Neural cell (in vitro differentiated cells): ENCODE measurements around the gene AFF3. TPM values are rescaled to one million over a fixed set of nuclear protein-coding genes. Genes with fewer than 3 reads are reported as not detected.

Experiments
- H2AFZ ChIP-seq: fragments of 200-600, 300-800 bp; sonication (generic), shearing (Covaris generic); 2 replicates; pipeline ENCODE4 v1.6.0; 2014; ENCODE audit warnings: low read depth, mild to moderate bottlenecking, antibody characterized with exemption, low read length, moderate library complexity
- H3F3A ChIP-seq: fragments of 200-600 bp; shearing (Covaris generic); 2 replicates; pipeline ENCODE4 v1.6.1; 2016; ENCODE audit warnings: mild to moderate bottlenecking, moderate library complexity, mixed read lengths, antibody characterized with exemption, low read length; ENCODE audit not compliant: insufficient read depth, poor library complexity, severe bottlenecking
- H3K27ac ChIP-seq: fragments of 200-600, 300-800 bp; sonication (generic), shearing (Covaris generic); 2 replicates; pipeline ENCODE4 v1.5.1; 2014; ENCODE audit warnings: mild to moderate bottlenecking, low read length, moderate library complexity
- H3K27me3 ChIP-seq: fragments of 300-800, 200-600 bp; sonication (generic), shearing (Covaris generic); 2 replicates; pipeline ENCODE4 v1.6.0; 2014; ENCODE audit warnings: mild to moderate bottlenecking, low read depth, low read length, moderate library complexity; ENCODE audit not compliant: insufficient read depth
- H3K36me3 ChIP-seq: fragments of 300-800, 200-600 bp; sonication (generic), shearing (Covaris generic); 2 replicates; pipeline ENCODE4 v1.5.1; 2014; ENCODE audit warnings: mild to moderate bottlenecking, antibody characterized with exemption, low read length, moderate library complexity; ENCODE audit not compliant: insufficient read depth
- H3K4me2 ChIP-seq: fragments of 300-800, 200-600 bp; sonication (generic), shearing (Covaris generic); 2 replicates; pipeline ENCODE4 v1.6.0; 2014; ENCODE audit warnings: mild to moderate bottlenecking, low read length
- H3K4me3 ChIP-seq: fragments of 300-800, 200-600 bp; sonication (generic), shearing (Covaris generic); 2 replicates; pipeline ENCODE4 v1.5.1; 2014; ENCODE audit warnings: mild to moderate bottlenecking, low read length, moderate library complexity
- H3K79me2 ChIP-seq: fragments of 200-600 bp; shearing (Covaris generic); replicated peaks from 2 replicates; pipeline ENCODE4 v1.6.0; 2014; ENCODE audit warnings: mild to moderate bottlenecking, low read length, moderate library complexity; ENCODE audit not compliant: insufficient read depth
- H3K9ac ChIP-seq: fragments of 300-800, 200-600 bp; sonication (generic), shearing (Covaris generic); 2 replicates; pipeline ENCODE4 v1.6.1; 2016; ENCODE audit warnings: mild to moderate bottlenecking, low read length, mixed read lengths
- H3K9me2 ChIP-seq: fragments of 200-600 bp; shearing (Covaris generic); 2 replicates; pipeline ENCODE4 v1.6.1; 2016; ENCODE audit warnings: mild to moderate bottlenecking, low read length, mixed read lengths; ENCODE audit not compliant: insufficient read depth
- H3K9me3 ChIP-seq: fragments of 200-600, 300-800 bp; sonication (generic), shearing (Covaris generic); 2 replicates; pipeline ENCODE4 v1.6.1; 2016; ENCODE audit warnings: mild to moderate bottlenecking, mixed run types, low read length, moderate library complexity, mixed read lengths
- H4K20me1 ChIP-seq: fragments of 200-600 bp; shearing (Covaris generic); 2 replicates; pipeline ENCODE4 v1.6.1; 2016; ENCODE audit warnings: mild to moderate bottlenecking, mixed run types; ENCODE audit not compliant: insufficient read depth
- EP300 ChIP-seq: fragments of 450-650 bp; conservative IDR thresholded peaks from 2 replicates; pipeline ENCODE4 v1.6.1; 2014; ENCODE audit warnings: antibody characterized with exemption, mild to moderate bottlenecking, moderate library complexity; ENCODE audit not compliant: poor library complexity, severe bottlenecking
- EZH2 ChIP-seq: fragments of 200-600, 300-800 bp; shearing (Covaris generic), sonication (generic); IDR thresholded peaks from 2 replicates; pipeline ENCODE4 v1.6.1; 2014; ENCODE audit warnings: antibody characterized with exemption, low read length, borderline replicate concordance, mild to moderate bottlenecking; ENCODE audit not compliant: insufficient read depth, poor library complexity, severe bottlenecking
- MXI1 ChIP-seq: fragments of 450-650 bp; conservative IDR thresholded peaks from 2 replicates; pipeline ENCODE4 v1.6.1; 2014; ENCODE audit warnings: antibody characterized with exemption, mild to moderate bottlenecking; ENCODE audit not compliant: poor library complexity, severe bottlenecking
- POLR2AphosphoS5 ChIP-seq: IDR thresholded peaks from 2 replicates; pipeline ENCODE4 v1.6.1; 2012
- RAD21 ChIP-seq: fragments of 450-650 bp; conservative IDR thresholded peaks from 2 replicates; pipeline ENCODE4 v1.6.1; 2014; ENCODE audit warnings: antibody characterized with exemption, mild to moderate bottlenecking, moderate library complexity
- SMC3 ChIP-seq: fragments of 450-650 bp; conservative IDR thresholded peaks from 2 replicates; pipeline ENCODE4 v1.6.1; 2014; ENCODE audit warnings: antibody characterized with exemption, mild to moderate bottlenecking, moderate library complexity; ENCODE audit not compliant: poor library complexity
- TAF1 ChIP-seq: IDR thresholded peaks from 2 replicates; pipeline ENCODE4 v1.6.1; 2012; ENCODE audit warnings: low read depth
- polyA plus RNA-seq: library from polyadenylated mRNA; depleted of rRNA; stranded (reverse); fragments of >200 nt; gene quantifications from 2 replicates; pipeline ENCODE4 v1.2.3, GENCODE V29; 2014
- TF ChIP-seq, protein P1 (sequence below): IDR thresholded peaks from 2 replicates; pipeline ENCODE4 v1.6.1; 2012; ENCODE audit warnings: borderline replicate concordance
- TF ChIP-seq, protein P2 (sequence below): fragments of 450-650 bp; IDR thresholded peaks from 2 replicates; pipeline ENCODE4 v1.5.1; 2014; ENCODE audit warnings: antibody characterized with exemption, mild to moderate bottlenecking, moderate library complexity; ENCODE audit not compliant: poor library complexity, severe bottlenecking

The AFF3 gene
- polyA plus RNA-seq, 1 donor from 2014 or later: 5.1 TPM

GRCh38 chr2:99608861-99609260 is 533.5 kb downstream of the AFF3 start:
- Histone ChIP-seq H3K27me3 (no peaks in the 10 kb centered on the region), H3K9me2 (no peaks in the 10 kb centered on the region), H2AFZ (no peak overlapping the region), H3F3A (no peaks in the 10 kb centered on the region), H4K20me1 (no peaks in the 10 kb centered on the region), H3K9ac (no peak overlapping the region), H3K79me2 (no peaks in the 10 kb centered on the region), H3K27ac (no peak overlapping the region), H3K4me3 (no peak overlapping the region), H3K36me3 (no peaks in the 10 kb centered on the region), H3K4me2 (no peak overlapping the region), H3K9me3 (no peaks in the 10 kb centered on the region)
- TF ChIP-seq, protein P1, sequence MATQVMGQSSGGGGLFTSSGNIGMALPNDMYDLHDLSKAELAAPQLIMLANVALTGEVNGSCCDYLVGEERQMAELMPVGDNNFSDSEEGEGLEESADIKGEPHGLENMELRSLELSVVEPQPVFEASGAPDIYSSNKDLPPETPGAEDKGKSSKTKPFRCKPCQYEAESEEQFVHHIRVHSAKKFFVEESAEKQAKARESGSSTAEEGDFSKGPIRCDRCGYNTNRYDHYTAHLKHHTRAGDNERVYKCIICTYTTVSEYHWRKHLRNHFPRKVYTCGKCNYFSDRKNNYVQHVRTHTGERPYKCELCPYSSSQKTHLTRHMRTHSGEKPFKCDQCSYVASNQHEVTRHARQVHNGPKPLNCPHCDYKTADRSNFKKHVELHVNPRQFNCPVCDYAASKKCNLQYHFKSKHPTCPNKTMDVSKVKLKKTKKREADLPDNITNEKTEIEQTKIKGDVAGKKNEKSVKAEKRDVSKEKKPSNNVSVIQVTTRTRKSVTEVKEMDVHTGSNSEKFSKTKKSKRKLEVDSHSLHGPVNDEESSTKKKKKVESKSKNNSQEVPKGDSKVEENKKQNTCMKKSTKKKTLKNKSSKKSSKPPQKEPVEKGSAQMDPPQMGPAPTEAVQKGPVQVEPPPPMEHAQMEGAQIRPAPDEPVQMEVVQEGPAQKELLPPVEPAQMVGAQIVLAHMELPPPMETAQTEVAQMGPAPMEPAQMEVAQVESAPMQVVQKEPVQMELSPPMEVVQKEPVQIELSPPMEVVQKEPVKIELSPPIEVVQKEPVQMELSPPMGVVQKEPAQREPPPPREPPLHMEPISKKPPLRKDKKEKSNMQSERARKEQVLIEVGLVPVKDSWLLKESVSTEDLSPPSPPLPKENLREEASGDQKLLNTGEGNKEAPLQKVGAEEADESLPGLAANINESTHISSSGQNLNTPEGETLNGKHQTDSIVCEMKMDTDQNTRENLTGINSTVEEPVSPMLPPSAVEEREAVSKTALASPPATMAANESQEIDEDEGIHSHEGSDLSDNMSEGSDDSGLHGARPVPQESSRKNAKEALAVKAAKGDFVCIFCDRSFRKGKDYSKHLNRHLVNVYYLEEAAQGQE: no peak
- no peak for TF ChIP-seq MXI1
- TF ChIP-seq EZH2: no peak
- TF ChIP-seq SMC3: no peak
- no peak for TF ChIP-seq TAF1
- TF ChIP-seq RAD21: no peak
- TF ChIP-seq POLR2AphosphoS5: no peak
- no peak for TF ChIP-seq EP300
- TF ChIP-seq, protein P2, sequence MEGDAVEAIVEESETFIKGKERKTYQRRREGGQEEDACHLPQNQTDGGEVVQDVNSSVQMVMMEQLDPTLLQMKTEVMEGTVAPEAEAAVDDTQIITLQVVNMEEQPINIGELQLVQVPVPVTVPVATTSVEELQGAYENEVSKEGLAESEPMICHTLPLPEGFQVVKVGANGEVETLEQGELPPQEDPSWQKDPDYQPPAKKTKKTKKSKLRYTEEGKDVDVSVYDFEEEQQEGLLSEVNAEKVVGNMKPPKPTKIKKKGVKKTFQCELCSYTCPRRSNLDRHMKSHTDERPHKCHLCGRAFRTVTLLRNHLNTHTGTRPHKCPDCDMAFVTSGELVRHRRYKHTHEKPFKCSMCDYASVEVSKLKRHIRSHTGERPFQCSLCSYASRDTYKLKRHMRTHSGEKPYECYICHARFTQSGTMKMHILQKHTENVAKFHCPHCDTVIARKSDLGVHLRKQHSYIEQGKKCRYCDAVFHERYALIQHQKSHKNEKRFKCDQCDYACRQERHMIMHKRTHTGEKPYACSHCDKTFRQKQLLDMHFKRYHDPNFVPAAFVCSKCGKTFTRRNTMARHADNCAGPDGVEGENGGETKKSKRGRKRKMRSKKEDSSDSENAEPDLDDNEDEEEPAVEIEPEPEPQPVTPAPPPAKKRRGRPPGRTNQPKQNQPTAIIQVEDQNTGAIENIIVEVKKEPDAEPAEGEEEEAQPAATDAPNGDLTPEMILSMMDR: no peak

- Histone ChIP-seq H3K9ac (no peak overlapping the region), H3K4me3 (no peak overlapping the region), H3K27ac (no peak overlapping the region), H3K9me3 (no peaks in the 10 kb centered on the region), H3K9me2 (no peaks in the 10 kb centered on the region), H3F3A (no peaks in the 10 kb centered on the region), H3K27me3 (no peaks in the 10 kb centered on the region), H3K79me2 (no peaks in the 10 kb centered on the region), H3K4me2 (no peak overlapping the region), H3K36me3 (no peaks in the 10 kb centered on the region), H4K20me1 (no peaks in the 10 kb centered on the region), H2AFZ (no peak overlapping the region)
- TF ChIP-seq TAF1 (no peak), EZH2 (no peak), EP300 (no peak), MXI1 (no peak), POLR2AphosphoS5 (no peak), RAD21 (no peak), SMC3 (no peak)
- TF ChIP-seq, protein P1: no peak
- TF ChIP-seq, protein P2: no peak
These were observed 534.4 kb downstream of the AFF3 start for GRCh38 chr2:99607861-99608491.
